HG03159 (cell line): ENCODE results near the gene GPR35.

ENCODE experiments used
- ATAC-seq: cut with Tn5 transposase; IDR thresholded peaks from one replicate; pipeline ENCODE4 v1.9.1; 2021; ENCODE audit warnings: mild to moderate bottlenecking, moderate library complexity; ENCODE audit not compliant: unreplicated experiment

The GPR35 gene

DNA sequence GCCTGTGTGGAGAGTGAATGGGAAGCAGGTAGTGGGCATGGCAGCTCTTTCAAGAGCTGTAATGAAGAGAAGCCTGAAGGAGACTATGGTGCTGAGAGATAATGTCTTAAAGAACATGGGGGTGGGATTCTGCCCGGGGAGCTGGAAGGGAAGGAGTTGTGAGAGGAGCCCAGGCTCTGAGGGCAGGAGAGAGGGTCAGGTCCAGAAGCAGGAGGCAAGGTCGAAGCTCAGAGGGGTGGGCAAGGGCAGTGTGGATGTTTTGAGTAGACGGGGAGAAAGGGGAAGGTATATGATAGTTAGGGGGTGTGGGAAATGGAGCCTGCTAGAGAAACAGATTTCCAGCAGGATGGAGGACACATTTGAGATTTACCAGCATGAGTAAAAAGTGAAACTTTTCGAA, 36.6 kb upstream of the GPR35 start:
- ATAC-seq, result no peak

DNA sequence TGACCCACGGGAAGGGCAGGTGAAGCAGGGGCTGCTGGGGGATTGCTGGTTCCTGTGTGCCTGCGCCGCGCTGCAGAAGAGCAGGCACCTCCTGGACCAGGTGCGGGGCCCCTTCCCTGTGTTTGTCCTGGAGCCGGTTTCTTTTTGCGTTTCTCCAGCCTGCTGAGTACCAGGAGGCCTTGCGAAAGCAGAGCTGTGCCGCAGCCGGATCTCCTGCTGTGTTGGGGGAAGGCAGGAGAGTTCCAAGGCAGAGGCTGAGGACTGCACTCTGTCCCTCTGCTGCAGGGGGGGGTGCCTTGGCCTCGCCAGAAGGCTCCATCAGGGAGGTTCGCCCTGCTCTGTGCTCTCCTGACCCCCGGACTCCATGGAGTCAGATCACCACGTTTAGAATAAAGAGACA, 35.9 kb upstream of the GPR35 start:
- ATAC-seq, result no peak

DNA sequence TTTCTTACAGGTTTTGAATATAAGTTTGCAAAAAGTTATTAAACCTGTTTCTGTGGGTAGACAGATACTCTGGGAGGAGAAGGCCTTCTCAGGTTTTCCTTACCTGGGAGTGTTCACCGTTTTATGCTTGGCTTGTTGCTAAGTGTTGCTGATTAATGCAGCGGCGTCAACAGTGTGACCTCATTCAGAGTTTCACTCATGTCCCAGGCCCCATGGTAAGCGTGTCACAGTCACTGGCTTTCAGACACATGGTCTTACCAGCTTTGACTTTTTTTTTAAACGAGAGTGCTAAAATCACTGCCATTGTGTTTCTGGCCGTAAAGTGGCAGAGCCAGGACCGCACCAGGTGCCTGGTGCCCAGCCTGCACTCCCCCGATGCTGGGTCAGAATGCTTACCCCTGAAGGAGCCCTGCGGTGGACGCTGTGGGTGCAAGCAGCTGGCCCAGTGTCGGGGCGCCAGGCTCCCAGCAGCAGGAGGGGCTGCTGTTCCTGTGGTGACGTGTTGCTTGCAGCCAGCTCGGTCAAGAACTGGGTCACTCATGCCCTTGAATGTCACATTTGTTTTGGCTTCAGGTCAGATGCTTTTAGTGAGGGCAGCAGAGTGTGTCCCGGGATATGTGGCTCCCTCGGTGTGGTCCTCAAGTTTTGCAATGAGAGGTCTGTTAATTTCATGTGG, 35.3 kb upstream of the GPR35 start:
- ATAC-seq, result no peak

DNA sequence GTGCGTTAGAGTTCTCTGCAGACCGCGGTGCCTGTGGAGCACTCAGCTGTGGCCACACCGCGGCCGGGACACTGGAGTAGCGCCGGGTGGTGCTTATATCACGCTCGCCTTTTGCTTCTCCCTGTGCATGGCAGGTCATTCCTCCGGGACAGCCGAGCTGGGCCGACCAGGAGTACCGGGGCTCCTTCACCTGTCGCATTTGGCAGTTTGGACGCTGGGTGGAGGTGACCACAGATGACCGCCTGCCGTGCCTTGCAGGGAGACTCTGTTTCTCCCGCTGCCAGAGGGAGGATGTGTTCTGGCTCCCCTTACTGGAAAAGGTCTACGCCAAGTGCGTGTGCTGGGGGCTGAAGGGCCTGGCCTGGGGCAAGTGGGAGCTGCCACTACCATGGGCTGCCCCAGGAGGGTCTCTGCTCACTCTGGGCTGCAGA, 34.6 kb upstream of the GPR35 start:
- ATAC-seq, result no peak

DNA sequence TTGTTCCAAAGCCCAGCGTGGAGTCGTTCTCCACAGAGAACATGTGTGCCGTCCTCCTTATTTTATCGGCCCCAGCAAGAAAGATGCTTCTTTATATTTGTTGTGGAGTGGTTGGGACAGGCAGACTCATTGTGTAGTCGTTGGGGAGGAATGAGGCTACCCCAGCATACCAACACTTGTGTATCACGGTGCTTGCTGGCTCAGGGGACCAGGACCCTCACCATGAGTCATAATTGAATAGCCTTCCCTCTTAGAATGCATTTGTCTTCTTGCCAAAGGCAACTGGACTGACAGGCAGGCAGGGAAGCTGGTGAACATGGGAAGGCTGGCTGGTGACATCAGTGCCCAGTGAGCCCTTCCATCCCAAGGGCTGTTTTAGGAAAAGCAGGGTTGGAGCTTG, 34.1 kb upstream of the GPR35 start:
- ATAC-seq, result no peak

DNA sequence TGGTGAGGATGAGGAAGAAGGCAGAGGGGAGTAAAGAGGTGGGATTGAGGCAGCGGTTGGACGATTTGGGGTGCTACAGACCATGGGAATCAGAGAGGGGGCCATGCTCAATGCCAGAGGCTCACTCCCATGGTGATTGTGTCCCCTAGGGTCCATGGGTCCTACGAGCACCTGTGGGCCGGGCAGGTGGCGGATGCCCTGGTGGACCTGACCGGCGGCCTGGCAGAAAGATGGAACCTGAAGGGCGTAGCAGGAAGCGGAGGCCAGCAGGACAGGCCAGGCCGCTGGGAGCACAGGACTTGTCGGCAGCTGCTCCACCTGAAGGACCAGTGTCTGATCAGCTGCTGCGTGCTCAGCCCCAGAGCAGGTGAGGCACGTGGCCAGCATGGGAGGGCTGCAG, 33.5 kb upstream of the GPR35 start:
- ATAC-seq, result no peak

DNA sequence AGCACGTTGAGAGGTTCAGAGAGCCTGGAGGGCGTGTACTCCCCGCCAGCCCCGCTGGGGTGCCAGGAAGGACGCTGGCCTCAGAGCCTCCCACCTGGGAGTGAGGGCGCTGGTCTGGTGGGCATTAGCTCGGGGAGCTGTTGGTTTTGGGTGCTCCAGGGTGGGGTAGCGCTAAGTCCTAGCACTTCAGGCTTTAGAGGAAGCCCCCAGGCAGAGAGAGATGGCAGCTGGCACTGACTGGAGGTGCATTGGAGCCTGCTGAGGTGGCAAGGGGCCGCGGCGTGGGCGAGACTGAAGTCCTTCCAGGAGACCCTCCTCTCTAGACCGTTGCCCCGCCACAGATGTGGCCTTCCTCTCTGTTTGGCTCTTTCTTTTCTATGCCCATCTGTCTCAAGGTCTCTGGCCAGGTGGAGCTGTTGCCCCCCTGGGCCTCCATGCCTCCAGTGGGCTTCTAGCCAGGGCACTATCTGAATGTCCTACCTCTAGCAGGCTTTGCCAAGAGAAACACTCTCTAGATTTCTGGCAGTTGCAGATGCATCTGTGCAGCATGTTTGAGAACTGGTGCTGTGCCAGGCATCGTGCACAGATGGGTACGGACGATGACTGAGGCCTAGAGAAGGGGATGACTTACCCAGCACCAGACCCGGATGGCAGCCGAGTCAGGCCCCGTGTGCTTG, 32.1 kb upstream of the GPR35 start:
- ATAC-seq, result no peak

DNA sequence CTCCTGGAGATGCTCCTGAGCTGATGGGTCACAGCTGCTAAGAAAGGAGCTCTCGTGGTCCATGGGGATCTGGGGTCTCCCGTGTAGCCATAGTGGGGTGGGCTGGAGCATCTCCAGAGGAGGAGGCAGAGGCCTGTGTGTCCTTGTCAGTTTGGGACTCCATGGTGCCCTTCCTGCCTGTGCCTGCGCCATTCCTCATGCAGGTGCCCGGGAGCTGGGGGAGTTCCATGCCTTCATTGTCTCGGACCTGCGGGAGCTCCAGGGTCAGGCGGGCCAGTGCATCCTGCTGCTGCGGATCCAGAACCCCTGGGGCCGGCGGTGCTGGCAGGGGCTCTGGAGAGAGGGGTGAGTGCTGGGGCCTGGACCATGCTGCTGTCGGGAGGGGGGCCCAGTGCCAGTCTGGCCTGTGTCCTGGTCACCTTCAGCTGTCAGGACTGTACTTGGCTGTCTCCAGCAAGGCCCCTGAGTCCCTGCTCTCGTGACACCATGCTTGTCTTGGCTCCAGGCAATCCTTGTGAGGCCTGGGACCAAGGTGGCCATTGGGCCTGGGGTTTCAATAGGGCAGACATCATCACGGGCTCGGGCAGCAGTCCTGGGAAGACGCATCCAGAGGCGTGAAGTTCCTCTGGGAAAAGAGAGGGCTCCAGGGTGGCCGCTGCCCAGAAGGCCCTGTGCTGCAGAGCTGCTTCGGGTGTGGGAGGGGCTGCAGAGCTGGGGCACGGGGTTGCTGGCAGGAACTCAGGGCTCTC, 31.4 kb upstream of the GPR35 start:
- ATAC-seq, result no peak

DNA sequence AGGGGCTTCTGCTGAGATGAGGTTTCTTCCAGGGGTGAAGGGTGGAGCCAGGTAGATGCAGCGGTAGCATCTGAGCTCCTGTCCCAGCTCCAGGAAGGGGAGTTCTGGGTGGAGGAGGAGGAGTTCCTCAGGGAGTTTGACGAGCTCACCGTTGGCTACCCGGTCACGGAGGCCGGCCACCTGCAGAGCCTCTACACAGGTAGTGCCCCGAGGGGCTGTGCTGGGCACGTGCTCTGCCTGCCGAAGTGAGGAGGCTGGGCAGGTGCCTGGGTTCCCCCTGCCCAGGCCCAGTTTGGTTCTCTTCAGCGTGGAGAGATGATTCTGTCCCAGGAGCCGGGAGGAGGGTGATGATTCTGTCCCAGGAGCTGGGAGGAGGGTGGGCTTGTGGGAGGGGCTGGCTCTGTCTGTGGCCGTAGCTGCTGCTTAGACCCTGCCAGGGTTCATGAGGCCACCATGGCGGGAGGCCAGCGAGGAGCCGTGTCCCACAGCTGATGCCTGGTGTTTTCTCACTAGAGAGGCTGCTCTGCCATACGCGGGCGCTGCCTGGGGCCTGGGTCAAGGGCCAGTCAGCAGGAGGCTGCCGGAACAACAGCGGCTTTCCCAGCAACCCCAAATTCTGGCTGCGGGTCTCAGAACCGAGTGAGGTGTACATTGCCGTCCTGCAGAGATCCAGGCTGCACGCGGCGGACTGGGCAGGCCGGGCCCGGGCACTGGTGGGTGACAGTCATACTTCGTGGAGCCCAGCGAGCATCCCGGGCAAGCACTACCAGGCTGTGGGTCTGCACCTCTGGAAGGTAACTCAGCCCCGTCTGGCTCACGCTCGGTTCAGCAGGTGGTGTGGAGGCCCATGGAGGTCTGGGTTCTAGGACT, 30.5 kb upstream of the GPR35 start:
- no peak for ATAC-seq

DNA sequence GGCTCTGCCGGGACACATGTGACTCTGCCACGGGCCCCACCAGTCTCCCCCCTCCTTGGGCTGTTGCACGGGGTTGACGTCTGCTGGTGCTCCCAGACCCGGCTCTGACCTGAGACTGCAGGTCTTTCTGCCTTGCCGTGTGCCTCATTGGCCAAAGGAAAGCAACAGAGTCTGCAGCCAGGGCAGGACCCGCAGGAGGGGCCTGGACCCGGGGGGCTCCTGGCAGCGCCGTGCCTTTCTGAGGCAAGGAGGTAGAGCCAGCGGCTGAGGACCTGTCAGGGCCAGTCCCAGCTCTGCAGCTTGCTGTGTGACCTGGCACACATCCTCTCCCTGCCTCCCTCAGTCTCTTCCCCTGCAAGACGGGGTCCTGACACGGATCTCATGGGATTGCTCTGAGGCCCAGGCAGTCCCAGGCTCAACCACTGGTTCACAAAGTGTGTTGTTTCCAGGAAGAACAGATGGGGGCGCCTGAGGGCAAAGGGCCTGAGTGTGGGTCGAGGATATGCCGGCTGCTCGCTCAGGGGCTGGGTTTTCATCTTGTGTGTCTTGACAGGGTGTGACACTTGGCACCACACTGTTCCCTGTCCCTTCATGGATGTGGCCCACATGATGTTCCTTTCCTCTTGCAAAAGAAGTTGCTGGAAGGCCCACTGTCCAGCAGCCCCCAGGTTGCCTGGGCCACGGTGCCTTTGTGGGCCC, 29.8 kb upstream of the GPR35 start:
- no peak for ATAC-seq

DNA sequence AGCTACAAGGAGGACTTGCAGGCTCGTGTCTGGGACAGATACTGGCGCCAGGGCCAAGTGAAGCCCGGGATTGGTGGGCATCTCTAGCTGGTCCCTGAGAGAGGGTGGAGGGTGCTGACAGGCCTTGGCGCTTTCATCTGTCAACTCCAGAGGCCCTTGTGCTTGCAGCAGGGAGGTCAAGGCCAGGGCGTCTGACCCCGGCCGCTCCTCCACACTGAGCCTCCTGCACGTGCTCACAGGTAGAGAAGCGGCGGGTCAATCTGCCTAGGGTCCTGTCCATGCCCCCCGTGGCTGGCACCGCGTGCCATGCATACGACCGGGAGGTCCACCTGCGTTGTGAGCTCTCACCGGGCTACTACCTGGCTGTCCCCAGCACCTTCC, 29.2 kb upstream of the GPR35 start:
- ATAC-seq, result no peak

DNA sequence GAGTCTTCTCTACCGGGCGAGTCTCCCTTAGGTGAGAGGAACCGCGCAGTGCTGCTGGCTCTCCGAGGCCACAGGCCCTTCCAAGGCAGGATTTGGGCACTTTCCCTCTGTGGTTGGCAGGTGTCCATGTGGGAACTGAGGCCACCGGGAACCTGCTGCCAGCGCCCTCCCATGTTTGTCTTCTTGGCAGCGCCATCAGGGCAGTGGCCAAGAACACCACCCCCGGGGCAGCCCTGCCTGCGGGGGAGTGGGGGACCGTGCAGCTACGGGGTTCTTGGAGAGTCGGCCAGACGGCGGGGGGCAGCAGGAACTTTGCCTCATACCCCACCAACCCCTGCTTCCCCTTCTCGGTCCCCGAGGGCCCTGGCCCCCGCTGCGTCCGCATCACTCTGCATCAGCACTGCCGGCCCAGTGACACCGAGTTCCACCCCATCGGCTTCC, 28.8 kb upstream of the GPR35 start:
- ATAC-seq, result no peak

DNA sequence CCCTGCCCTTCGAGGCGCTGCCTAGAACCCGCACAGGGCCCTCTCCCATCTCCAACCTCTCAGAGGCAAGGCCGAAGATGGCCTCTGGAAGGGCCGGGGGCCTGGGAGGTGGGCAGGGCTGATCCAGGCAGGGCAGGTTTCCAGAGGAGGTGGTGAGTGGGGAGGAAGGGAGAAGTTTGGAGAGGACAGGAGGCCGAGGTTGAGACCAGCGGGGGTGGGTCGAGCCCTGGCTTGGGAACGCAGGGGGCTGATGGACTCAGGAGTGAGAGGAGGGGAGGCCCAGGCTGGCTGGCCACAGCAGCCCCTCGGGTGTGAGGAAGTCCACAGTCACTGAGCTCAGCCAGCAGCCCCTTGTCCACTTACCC, 28.2 kb upstream of the GPR35 start:
- no peak for ATAC-seq

DNA sequence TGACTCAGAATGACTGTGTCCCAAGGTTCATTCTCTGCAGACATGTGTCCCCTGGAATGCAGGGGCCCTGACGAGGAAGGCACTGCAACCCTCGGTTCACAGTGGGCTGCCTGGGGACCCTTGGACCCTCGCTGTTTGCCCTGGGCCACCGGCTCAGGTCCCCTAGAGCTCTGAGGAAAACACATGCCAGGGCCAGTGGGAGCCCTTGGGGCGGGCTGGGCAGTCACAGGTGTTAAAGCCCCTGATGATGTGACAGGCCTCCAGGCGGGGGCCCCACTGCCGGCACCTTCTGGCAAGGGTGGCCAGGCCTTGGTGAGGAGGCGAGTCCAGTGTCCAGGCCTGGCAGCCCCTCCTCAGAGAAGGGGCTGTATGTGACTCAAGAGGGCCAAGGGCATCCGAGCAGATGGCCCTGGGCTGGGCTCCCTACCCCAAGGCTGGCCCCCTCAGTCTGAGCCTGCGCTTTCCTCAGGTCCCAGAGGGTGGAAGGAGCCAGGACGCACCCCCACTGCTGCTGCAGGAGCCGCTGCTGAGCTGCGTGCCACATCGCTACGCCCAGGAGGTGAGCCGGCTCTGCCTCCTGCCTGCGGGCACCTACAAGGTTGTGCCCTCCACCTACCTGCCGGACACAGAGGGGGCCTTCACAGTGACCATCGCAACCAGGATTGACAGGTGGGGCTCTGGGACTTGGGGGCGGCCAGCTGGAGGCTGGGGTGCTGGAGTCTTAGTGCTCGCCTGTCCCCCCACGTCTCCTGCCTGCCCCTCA, 27.7 kb upstream of the GPR35 start:
- ATAC-seq, result no peak

DNA sequence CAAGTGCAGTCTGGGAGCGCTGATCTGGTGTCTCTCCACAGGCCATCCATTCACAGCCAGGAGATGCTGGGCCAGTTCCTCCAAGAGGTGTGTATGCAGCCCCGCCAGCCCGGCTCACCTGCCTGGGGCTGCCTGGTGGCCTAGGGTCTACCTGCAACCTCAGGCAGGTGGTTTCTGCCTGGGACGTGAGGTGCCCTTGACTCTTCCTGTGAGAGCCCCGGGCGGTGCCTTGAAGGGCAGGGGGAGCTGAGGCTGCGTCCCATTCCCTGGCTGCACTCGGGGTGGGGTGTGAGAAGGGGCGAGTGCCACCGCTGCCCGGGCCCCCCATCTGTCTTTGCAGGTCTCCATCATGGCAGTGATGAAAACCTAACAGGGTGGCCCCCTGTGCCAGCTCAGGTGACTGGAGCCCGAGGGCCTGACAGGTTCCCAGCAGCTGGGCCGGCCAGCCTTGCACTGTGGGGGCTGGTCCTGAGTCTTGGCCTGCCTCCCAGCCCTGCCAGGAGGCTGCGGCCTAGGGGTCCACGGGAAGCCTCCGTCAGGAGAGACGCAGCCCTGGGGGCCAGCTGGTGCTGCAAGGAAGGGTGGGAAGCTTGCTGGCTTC, 26.9 kb upstream of the GPR35 start:
- ATAC-seq, result no peak

DNA sequence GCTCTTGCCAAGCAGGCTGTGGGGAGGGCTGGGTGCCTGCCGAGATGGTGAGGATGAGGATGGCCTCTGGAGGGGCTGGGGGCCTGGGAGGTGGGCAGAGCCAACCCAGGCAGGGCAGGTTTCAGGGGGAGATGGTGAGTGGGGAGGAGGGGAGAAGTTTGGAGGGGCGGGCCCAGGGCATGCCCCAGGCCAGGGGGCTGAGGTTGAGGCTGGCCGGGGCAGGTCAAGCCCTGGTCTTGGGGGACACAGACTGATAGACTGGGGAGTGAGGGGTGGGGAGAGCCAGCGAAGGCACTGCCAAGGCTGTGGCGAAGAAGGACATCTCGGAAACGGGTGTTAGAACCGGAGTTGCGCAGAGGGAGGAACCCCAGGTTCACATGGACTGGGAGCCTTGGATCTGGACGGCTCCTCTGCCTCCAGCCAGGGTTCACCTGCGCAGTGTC, 26.1 kb upstream of the GPR35 start:
- no peak for ATAC-seq

DNA sequence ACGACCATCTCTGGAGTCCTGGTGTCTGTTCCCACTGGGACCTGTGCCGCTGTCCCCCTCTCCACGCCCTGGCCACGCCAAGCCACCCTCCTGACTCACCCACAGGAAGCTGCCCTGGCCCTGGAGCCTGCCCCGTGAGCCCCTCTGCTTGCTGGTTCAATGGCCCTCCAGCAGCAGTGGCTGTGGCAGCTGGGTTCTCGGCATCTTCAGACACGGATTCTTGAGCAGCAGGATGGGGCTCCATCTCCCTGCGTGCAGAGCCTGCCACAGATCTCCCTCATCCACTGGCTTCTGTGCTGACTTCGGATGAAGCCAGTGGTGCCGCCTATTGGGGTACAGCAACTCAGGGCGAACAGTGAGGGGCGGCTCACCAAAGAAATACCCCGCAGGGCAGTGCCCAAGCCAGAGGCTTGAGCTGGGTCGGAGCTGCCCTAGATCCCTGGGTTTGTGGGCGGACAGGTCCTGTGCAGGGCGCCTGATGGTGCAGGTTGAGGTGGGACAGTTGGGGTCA, 24.8 kb upstream of the GPR35 start:
- ATAC-seq, result no peak

DNA sequence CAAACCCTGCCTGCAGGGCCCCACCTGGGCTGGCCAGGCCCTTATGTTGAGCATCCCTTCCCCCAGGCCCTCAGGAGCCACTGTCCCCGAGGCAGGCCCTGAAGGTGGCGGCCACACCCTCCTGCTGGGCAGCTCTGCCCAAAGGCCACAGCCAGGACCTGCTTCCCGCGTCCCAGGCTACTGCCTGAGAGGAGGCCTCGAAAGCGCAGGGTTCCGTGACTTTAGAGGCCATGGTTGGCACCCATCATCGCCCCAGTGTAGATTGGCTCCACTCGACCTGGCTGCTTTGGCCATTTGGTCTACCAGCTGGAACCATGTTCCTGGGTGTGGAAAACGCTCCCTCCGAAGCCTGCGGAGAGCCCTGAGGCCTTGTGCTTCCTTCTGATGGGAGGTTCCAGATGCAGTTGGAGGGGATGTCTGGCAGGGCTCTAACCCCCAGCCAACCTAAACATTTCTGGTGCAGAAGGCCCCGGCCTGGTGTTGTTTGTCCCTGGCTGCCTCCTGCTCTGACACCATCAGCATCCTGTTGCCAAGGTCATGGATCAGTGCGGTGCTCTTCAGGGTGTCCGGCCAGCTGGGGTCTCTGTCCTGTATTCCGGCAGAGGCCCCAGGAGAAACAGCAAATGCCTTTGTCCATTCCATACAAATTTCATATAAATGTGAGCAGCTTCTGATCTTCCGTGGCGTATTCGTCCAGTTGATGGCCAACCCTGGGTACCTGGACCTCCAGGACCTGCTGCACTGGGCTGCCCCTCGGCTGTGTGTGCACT, 24.0 kb upstream of the GPR35 start:
- ATAC-seq, result no peak

DNA sequence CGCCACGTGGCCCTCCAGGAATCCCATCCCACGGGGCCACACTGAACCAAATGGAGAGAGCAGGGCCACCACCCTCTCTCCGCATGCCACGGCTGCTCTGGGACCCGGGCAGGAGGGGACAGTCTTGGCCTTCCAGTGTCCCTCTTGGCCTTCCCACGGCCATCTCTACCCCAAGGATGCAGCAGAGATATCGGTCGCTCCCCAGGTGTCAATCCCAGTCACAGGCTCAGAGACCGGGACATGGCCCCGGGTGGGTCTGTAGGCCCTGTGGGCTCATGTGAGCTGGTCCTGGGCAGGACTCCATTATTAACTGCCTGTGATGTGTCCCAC, 23.5 kb upstream of the GPR35 start:
- no peak for ATAC-seq
